ENCODE data around the gene TPST2.

Gene TPST2

DNA sequence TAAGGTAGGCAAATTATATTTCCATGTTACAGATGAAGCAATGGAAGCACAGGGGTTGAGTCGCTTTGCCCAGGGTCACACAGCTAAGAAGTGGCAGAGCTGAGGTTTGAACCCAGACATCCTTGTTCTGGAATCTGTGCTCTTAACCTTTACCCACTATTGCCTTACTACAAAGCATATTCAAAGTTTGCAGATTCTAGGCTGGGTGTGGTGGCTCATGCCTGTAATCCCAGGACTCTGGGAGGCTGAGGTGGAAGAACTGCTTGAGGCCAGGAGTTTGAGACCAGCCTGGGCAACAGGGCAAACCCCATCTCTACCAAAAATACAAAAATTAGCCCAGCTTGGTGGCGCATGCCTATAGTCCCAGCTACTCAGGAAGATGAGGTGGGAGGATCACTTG lies 49.8 kb downstream of the TPST2 start:
- intact Hi-C loops (cut with DNase I; ENCODE audit: low total_unique reads) = no loop called here
- TF ChIP-seq, protein P1, sequence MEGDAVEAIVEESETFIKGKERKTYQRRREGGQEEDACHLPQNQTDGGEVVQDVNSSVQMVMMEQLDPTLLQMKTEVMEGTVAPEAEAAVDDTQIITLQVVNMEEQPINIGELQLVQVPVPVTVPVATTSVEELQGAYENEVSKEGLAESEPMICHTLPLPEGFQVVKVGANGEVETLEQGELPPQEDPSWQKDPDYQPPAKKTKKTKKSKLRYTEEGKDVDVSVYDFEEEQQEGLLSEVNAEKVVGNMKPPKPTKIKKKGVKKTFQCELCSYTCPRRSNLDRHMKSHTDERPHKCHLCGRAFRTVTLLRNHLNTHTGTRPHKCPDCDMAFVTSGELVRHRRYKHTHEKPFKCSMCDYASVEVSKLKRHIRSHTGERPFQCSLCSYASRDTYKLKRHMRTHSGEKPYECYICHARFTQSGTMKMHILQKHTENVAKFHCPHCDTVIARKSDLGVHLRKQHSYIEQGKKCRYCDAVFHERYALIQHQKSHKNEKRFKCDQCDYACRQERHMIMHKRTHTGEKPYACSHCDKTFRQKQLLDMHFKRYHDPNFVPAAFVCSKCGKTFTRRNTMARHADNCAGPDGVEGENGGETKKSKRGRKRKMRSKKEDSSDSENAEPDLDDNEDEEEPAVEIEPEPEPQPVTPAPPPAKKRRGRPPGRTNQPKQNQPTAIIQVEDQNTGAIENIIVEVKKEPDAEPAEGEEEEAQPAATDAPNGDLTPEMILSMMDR (IDR thresholded peaks at IDR 0.05) = no peak
- Histone ChIP-seq H3K36me3 (peaks cover 4 to 30% (median 24%) of the 10 kb centered on the region in 3 donors), H3K27me3 (no peaks in the 10 kb centered on the region), H3K27ac (no peak overlapping the region), H3K9me3 (no peaks in the 10 kb centered on the region), H3K4me3 (no peak overlapping the region), H3K4me1 (no peaks in the 10 kb centered on the region)
- DNase-seq = no peak

DNA sequence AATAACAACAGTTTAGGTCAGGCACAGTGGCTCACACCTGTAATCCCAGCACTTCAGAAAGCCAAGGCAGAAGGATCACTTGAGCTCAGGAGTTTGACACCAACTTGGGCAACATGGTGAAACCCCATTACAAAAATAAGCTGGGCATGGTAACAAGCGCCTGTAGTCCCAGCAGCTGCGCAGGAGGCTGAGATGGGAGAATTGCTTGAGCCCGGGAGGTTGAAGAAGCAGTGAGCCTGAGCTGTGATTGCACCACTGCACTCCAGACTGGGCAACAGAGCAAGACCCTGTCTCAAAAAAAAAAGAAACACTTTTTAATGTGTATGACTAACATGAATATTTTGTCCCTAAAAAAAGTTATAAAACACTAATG lies 53.2 kb downstream of the TPST2 start:
- no peak for DNase-seq
- Histone ChIP-seq H3K36me3 (peaks cover 9 to 39% (median 32%) of the 10 kb centered on the region in 3 donors), H3K27ac (no peak overlapping the region), H3K4me3 (no peak overlapping the region), H3K9me3 (no peaks in the 10 kb centered on the region), H3K27me3 (no peaks in the 10 kb centered on the region), H3K4me1 (no peaks in the 10 kb centered on the region)
- TF ChIP-seq, protein P1 (IDR thresholded peaks at IDR 0.05) = no peak
- intact Hi-C loops (cut with DNase I; ENCODE audit: low total_unique reads) = no loop called here

DNA sequence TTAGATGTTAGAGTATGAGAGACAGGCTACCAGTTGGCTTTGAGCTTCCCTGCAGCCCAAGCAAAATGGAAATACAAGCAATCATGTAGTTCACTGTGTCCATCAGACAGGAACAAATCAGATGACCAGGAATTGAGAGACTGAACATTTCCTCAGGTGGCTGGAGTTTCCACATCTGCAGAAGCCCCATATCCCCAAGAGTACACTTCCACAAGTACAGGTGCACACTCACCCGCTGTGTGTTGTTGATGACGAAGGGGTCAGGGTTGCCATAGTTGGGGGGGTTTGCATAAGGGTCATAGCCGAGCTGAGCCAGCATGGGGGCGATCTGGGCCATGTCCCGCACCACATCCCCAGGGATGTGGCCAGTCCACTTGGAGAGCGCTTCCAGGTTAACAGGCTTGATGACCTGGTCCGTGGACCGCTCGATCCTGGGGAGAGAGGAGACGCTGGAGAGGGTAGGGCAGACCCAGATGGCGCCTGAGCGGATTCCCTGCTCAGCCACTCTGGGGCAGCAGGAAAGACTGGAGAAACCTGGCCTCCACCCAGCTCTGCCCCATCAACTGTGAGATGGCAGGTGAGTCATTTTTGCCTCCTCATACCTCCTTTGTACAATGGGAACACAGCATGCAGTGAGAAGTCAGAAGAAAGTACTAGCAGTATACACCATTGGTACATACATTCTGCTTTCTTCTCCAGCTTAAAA lies 53.7 kb downstream of the TPST2 start:
- Histone ChIP-seq H3K27me3 (no peaks in the 10 kb centered on the region), H3K4me1 (no peaks in the 10 kb centered on the region), H3K27ac (no peak overlapping the region), H3K4me3 (no peak overlapping the region), H3K9me3 (no peaks in the 10 kb centered on the region), H3K36me3 (peaks cover 13 to 39% (median 36%) of the 10 kb centered on the region in 3 donors)
- DNase-seq = no peak
- intact Hi-C loops (cut with DNase I; ENCODE audit: low total_unique reads) = no loop called here
- TF ChIP-seq, protein P1 (IDR thresholded peaks at IDR 0.05) = no peak

DNA sequence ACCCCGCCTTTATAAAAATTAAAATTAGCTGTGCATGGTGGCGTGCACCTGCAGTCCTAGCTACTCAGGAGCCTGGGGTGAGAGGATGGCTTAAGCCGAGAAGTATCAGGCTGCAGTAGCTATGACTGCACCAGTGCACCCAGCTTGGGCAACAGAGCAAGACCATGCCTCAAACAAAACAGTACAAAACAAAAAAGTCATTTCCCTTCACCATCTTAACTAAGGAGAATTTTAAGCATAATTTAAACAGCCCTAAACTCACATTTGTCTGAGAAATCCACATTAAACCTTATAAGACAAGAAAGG lies 54.4 kb downstream of the TPST2 start:
- no peaks in the 10 kb centered on the region for H3K27me3 ChIP-seq
- intact Hi-C loops (cut with DNase I; ENCODE audit: low total_unique reads) = no loop called here
- TF ChIP-seq, protein P1 (IDR thresholded peaks at IDR 0.05) = no peak
- no peak overlapping the region for H3K27ac ChIP-seq
- H3K4me1 ChIP-seq = no peaks in the 10 kb centered on the region
- H3K4me3 ChIP-seq = no peak overlapping the region
- DNase-seq = no peak
- H3K36me3 ChIP-seq = peaks cover 9 to 38% (median 33%) of the 10 kb centered on the region in 3 donors
- no peaks in the 10 kb centered on the region for H3K9me3 ChIP-seq

DNA sequence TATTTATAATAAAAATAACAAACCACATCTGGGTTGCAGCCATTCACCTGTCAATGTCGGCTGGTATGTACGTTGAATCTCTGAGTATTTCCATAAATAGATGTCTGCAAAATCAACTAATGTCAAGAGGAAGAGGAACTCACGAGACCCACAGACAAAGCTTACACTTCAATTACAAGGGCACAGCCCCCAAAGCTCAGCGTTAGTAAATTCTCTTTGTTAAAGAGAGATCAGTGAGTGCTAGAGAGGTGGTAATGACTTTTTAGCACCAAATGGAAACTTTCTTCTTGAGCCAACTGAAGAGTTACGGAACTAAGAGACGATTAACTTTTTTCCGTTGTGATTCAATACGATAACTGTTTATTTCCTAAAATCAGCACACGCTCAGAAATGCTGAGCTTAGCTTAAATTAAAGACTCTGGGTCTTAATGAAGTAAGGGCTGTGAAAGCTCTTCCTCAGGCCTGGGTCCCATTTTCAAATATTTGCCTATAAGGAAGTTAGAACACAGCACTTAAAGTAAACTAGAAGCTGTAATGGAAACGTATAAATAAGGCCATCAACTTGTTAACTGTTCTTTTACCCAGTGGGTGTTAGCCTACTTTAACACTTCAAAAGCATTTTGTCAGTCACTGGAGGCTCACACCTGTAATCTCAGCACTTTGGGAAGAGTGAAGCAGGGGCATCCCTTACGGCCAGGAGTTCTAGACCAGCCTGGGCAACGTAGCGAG lies 54.9 kb downstream of the TPST2 start:
- TF ChIP-seq, protein P1 (IDR thresholded peaks at IDR 0.05) = no peak
- H3K4me3 ChIP-seq = no peak overlapping the region
- no peak for DNase-seq
- intact Hi-C loops (cut with DNase I; ENCODE audit: low total_unique reads) = no loop called here
- H3K27me3 ChIP-seq = no peaks in the 10 kb centered on the region
- no peaks in the 10 kb centered on the region for H3K4me1 ChIP-seq
- peaks cover 9 to 33% (median 28%) of the 10 kb centered on the region in 3 donors for H3K36me3 ChIP-seq
- H3K27ac ChIP-seq = no peak overlapping the region
- no peaks in the 10 kb centered on the region for H3K9me3 ChIP-seq

Data from tibial artery (tissue), 4 donors.